Left ventricle myocardium superior (tissue), 1 donor: ENCODE results near the gene KRTAP1-4. TPM values are rescaled to one million over a fixed set of nuclear protein-coding genes. Genes with fewer than 3 reads are reported as not detected.
"Not testable (repeated sequence)": the region's sequence is repeated elsewhere in the genome, so short reads cannot be mapped to it uniquely, and the experiment has no call there.

Experiments
- ATAC-seq: fragments of 200-7000 bp; cut with Tn5 transposase; one replicate; pipeline ENCODE4 v1.9.1; 2020; ENCODE audit warnings: mild to moderate bottlenecking, moderate library complexity
- DNase-seq: peaks from one replicate; pipeline ENCODE4 v3.0.0-alpha.2; 2020
- intact Hi-C: fragments of 100-400 bp; cut with micrococcal nuclease; formaldehyde crosslinking; loops from one replicate; pipeline ENCODE4 v1.11.0; 2022
- long read RNA-seq: library from polyadenylated mRNA; unstranded; transcript quantifications from one replicate; pipeline ENCODE4 v2.0.0, GENCODE V29; 2021
- total RNA-seq: library from RNA; stranded (reverse); fragmentation: NEBNext Ultra II Directional; extraction: Animal tissue kit (Norgen Biotek cat#: 25700); gene quantifications from one replicate; pipeline ENCODE4 v1.2.1, GENCODE V29; 2021
- donor health status: DM: no; HTN: yes; CAD: no; lungs with severe emphysema.

The KRTAP1-4 gene, protein sequence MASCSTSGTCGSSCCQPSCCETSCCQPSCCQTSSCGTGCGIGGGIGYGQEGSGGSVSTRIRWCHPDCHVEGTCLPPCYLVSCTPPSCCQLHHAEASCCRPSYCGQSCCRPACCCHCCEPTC
- not detected for total RNA-seq
- long read RNA-seq = 0 reads

- no peak for DNase-seq
- intact Hi-C loops = loop anchor here (2.0 kb wide), 1 partner anchor 63 kb away; the partner anchor contains the start of gene KRT39
- ATAC-seq = no peak
These were observed at the start of gene KRTAP1-4 for GRCh38 chr17:41029633-41030245. TSS of gene KRTAP1-4 (minus strand) at chr17:41030195. CDS start at chr17:41030078, 117 bp downstream.

DNA sequence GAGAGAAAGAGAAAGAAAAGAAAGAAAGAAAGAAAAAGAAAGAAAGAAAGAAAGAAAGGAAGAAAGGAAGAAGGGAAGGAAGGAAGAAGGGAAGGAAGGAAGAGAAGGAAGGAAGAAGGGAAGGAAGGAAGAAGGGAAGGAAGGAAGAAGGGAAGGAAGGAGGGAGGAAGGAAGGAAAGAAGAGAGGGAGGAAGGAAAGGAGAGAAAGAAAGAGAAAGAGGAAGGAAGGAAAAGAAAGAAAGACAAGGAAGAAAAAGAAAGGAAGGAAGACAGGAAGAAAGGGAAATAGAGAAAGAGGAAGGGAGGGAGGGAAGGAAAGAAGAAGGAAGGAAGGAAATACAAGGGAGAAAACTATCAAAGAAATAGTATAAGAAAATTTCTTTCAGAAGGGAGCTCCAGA, 46.8 kb upstream of the KRTAP1-4 start:
- intact Hi-C loops = no loop called here
- no peak for ATAC-seq
- no peak for DNase-seq

DNA sequence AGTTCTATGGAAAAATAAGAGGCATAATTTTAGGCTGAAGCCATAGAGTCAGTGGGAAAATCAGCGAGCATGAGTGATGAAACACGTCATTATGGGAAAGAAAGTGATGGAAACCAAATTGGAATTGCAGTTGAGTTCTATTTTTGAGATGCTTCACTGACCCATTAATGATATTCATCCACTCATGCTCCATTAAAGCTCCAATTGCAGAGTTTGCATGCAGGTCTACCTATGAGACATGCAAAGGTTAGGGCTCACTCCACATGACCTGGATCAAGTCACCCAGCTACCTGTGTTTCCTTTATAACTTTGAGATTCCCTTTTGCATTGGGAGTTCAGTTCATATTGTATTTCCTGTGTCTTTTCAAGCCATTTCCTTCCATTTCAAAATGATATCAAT, 43.7 kb upstream of the KRTAP1-4 start:
- intact Hi-C loops = no loop called here
- ATAC-seq = no peak
- DNase-seq = no peak

- intact Hi-C loops = no loop called here
- DNase-seq (no peak), ATAC-seq (no peak)
These were observed 41.8 kb upstream of the KRTAP1-4 start for GRCh38 chr17:41071606-41072360.

GRCh38 chr17:41069031-41069430, 39.0 kb upstream of the KRTAP1-4 start:
- no peak for ATAC-seq
- no peak for DNase-seq
- intact Hi-C loops = no loop called here

DNA sequence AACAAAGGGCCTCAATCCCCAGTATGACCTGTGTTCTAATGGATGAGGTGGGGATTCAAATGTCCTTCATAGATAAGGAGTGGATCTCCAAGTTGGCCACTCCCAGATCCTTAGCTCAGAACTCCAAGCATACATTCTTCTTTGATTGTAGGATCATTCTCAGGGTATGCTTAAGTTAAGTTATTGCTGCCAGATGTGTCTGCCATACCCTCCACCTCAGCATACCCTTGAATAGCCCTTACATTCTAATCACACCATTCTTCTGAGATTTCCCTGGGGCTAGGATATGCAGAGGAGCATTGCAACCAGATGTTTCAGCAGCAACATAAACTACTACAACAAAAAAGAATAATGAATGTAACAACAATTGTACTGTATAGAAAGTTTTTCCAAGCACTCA, 37.3 kb upstream of the KRTAP1-4 start:
- intact Hi-C loops = no loop called here
- ATAC-seq (no peak), DNase-seq (no peak)

DNA sequence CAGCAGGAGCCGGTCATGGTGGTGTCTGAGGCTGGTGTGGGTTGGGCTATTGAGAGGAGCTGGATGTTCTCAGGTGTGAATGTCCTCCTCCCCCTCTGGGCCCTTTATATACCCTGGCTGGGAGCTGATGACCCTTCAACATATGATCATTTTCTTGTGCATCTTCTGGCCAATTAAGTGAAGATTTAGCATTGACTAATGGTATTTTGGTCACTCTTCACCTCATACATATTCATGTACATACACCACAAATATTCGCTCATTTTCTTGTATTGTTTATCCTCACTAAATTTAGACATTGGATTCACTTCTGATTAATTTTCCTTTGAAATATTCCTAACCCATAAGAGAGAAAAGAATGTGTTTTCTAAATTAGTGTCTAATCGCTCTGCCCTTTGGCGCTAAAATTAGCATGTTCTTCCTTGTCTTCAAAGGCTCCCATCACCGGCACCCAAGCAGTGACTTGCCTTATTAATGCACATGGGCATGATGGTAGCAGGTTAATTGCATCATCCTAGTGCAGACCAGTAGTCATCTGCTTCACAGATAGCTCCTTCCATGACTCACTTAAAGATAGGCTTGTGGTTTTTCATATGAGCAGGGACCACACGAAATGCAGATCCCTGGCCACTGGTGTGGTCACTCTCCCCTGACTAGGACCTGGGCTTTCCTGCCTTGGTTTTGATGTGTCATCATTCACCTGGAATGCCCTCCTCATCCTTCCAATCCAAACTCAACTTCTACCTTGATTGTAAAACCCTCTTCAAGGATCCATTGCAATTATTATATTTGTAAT, 36.0 kb upstream of the KRTAP1-4 start, which contains the start of gene KRTAP2-4:
TSS of gene KRTAP2-4 (minus strand) at position 51 of the 796 bp plus-strand sequence. CDS start at position 17, 34 bp downstream.
- ATAC-seq (no peak), DNase-seq (no peak)
- intact Hi-C loops = no loop called here

DNA sequence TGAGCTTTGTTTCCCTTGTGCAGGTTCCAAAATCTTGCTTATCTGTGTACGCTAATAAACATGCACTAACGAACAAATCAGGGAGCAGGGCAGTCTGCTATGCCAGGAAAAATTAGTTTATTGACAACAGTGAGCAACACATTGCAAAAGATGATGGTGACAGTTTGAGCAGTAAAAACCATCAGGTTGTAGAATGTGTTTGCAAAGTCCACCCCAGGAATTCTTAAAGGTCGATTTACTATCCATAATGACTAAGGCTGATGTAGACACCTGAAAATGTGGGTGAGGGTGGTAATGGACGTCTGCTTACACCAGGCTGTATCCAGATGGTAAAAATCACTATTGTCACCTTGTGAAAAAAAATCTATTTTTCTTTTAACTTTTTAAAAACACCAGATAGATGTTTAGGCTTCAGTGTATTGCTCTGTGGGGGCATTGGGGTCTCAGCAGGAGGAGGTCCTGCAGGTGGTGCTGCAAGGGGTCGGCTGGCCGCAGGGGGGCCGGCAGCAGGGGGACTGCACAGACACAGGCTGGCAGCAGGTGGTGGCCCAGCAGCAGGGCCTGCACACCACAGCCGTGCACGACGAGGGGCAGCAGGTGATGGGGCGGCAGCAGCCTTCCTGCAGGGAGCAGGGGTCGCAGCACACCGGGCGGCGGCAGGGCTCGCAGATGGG, 35.2 kb upstream of the KRTAP1-4 start:
- intact Hi-C loops, ATAC-seq, DNase-seq: not testable (repeated sequence)

DNA sequence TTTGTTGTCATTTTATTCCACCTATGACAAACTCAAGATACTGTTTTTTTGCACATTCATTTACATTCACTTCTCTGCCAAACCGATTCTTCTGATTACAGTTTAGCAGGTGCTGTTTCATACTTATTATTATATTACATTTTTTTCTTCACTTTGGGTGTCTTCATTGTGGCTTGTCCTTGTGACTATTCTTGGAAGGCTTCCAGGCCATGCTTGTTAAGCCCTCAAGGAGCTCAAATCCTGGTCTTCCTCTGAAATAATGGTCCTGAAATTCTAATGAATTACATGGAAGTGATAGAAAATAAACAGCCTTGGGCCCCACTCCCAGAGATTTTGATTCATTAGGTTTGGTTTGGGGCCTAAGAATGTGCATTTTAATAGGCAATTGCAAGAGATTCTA, 34.3 kb upstream of the KRTAP1-4 start:
- DNase-seq (no peak), ATAC-seq (no peak)
- intact Hi-C loops = no loop called here

GRCh38 chr17:41063449-41063848, 33.5 kb upstream of the KRTAP1-4 start:
- ATAC-seq (no peak), DNase-seq (no peak)
- intact Hi-C loops = no loop called here

DNA sequence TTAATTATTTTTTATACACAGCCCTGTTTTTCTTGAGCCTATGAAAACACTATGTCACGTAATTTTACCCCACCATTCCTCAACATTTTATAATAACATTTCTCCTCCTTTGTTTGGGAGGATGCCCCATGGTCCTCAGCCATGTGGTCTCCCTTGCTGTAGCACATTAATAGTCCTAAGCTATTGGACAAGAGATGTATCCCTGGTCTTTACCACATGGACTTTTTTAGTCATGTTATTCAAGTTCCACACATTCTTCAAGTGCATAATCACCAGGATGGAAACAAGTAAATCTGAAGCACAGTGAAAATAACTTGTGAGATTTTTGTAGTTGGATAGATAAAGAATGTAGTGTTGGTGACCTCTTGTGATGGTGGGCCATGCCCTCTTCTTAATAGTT, 32.0 kb upstream of the KRTAP1-4 start:
- DNase-seq = no peak
- ATAC-seq = no peak
- intact Hi-C loops = no loop called here

DNA sequence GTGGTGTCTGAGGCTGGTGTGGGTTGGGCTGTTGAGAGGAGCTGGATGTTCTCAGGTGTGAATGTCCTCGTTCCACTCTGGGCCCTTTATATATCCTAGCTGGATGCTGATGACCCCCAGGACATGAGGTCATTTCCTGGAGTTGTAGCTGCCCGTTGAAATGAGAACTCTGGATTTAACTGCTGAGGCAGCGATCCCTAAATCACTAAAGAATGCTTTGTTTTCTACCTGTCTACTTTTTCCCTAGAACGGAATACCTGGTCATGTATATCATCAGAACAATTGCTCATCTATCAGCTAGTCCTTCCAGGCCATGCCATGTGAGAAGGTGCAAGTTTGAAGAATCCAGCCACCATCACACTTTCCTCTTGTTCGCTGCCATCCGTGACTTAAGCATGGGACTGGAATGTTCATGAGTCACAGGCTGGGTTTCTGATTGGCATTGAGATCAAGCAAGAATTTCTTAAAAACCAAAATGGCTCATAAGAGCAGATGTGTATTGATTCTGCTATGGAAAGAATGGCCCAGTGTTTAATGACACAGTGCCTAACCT, 30.1 kb upstream of the KRTAP1-4 start, which contains the start of gene KRTAP2-3:
TSS of gene KRTAP2-3 (minus strand) at position 63 of the 553 bp plus-strand sequence. CDS start 64 bp downstream, outside the sequence.
- ATAC-seq (no peak), DNase-seq (no peak)
- intact Hi-C loops = no loop called here

DNA sequence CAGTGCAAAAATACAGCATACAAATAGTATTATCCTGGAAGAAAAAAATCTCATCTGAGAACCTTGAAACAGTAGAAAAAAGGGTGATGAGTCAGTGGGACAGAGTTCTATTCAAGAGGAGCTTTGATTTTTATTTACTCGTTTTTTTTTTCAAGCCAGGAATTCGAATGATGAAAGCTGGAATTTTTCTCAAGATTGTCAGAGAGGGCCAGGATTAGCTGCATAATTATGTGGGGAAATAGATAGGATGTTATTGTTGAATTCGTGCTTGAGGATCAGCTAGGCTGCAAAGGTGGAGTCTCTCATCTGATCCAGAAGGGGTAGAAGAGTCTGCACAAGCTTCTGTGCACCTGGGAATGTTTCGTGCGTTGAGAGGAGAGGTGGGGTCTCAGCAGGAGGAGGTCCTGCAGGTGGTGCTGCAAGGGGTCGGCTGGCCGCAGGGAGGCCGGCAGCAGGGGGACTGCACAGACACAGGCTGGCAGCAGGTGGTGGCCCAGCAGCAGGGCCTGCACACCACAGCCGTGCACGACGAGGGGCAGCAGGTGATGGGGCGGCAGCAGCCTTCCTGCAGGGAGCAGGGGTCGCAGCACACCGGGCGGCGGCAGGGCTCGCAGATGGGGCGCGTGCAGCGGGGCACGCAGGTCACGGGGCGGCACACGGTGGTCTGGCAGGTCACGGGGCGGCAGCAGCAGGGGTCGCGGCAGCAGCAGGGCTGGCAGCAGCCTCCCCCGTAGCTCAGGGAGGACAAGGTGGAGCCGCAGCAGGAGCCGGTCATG, 29.5 kb upstream of the KRTAP1-4 start:
- DNase-seq, intact Hi-C loops, ATAC-seq: not testable (repeated sequence)

- intact Hi-C loops = no loop called here
- ATAC-seq (no peak), DNase-seq (no peak)
These were observed 28.7 kb upstream of the KRTAP1-4 start for GRCh38 chr17:41058741-41059140.

GRCh38 chr17:41057547-41057946, 27.6 kb upstream of the KRTAP1-4 start:
- no peak for DNase-seq
- intact Hi-C loops = no loop called here
- no peak for ATAC-seq

DNA sequence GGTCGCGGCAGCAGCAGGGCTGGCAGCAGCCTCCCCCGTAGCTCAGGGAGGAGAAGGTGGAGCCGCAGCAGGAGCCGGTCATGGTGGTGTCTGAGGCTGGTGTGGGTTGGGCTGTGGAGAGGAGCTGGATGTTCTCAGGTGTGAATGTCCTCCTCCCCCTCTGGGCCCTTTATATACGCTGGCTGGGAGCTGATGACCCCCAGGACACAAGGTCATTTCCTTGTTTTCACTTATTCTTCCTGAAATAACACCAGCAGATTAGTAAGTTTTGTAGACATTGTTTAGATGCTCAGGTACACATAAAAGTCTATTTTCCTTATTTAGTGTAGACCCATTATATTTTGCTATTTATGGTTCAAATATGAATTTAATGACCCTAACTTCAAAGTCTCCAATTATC, 25.1 kb upstream of the KRTAP1-4 start, which contains the start of gene KRTAP2-2:
TSS of gene KRTAP2-2 (minus strand) at position 101 of the 400 bp plus-strand sequence. CDS start at position 82, 19 bp downstream.
- ATAC-seq, DNase-seq, intact Hi-C loops: not testable (repeated sequence)

GRCh38 chr17:41054556-41054955, 24.6 kb upstream of the KRTAP1-4 start:
- intact Hi-C loops = loop anchor here (5.0 kb wide), 1 partner anchor 47 kb away; the partner anchor contains the start of gene KRTAP3-1
- DNase-seq, ATAC-seq: not testable (repeated sequence)
